ENCODE measurements around the gene C19orf25.

- TF ChIP-seq GATA2 (IDR thresholded peaks at IDR 0.05; ENCODE audit: low read depth, low read length) (no peak), GATA3 (IDR thresholded peaks at IDR 0.05; ENCODE audit: low read depth, low read length) (no peak)
Measured at GRCh38 chr19:1503089-1503924, 24.3 kb upstream of the C19orf25 start.
